ENCODE measurements around the gene SLC6A6. TPM values are rescaled to one million over a fixed set of nuclear protein-coding genes. Genes with fewer than 3 reads are reported as not detected.
A peak's percentile ranks its signal among the peaks of the same experiment; 100 is the strongest.

SLC6A6 gene
- total RNA-seq, 1 donor from 2014 or later = 24.2 TPM

DNA sequence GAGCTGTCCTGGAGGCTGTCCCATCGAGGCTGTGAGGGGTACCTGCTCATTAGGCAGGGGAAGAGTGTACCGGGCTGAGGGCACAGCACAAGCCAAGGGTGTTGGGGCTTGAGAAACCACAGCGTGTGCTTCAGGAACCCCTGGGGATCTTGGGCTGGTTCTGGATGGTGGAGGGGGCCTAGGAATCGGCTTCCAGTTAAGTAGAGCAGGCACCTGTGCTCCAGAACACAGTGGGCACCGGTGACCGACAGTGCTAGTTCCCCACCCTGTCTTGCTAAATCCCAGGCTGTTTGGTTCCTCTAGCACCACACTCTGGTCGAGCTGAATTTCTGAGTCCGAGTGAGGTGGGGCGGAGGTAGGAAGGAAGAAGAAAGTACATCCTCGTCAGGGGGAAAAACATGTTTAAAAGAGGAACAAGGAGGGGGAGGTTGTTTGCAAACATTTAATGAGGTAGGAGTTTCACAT lies 29.1 kb downstream of the SLC6A6 start:
- Mint-ChIP-seq H3K27me3 (ENCODE audit: low read depth, unreplicated experiment) (no peaks in the 10 kb centered on the region), H3K4me1 (ENCODE audit: low read depth, unreplicated experiment) (peaks cover 39% of the 10 kb centered on the region), H3K36me3 (ENCODE audit: low read depth, unreplicated experiment) (no peaks in the 10 kb centered on the region), H3K4me3 (ENCODE audit: unreplicated experiment) (peak overlapping the region; percentile 45), H3K27ac (ENCODE audit: unreplicated experiment) (peak overlapping the region; percentile 91), H3K9me3 (ENCODE audit: unreplicated experiment) (peaks cover 2% of the 10 kb centered on the region)
- H3K27me3 ChIP-seq (ENCODE audit: insufficient read depth, low read length) = no peaks in the 10 kb centered on the region
- H3K4me3 ChIP-seq (ENCODE audit: insufficient read depth, low read depth, low read length) = no peak overlapping the region
- H3K4me2 ChIP-seq (ENCODE audit: low read length) = peak overlapping the region; percentile 70
- H3K9ac ChIP-seq (ENCODE audit: low read length) = no peak overlapping the region
- H3K9me3 ChIP-seq (ENCODE audit: insufficient read depth, low read depth, low read length) = no peaks in the 10 kb centered on the region
- peak overlapping the region; percentile 16 for H3K27ac ChIP-seq (ENCODE audit: low read depth, low read length)
- FAIRE-seq (no peak), DNase-seq (ENCODE audit: low read depth) (no peak)
- TF ChIP-seq CTCF (IDR thresholded peaks at IDR 0.05; ENCODE audit: insufficient read depth, low read depth, low read length) (no peak), EZH2 (IDR thresholded peaks at IDR 0.05; ENCODE audit: insufficient read depth, low read length) (no peak)
- H3K79me2 ChIP-seq (ENCODE audit: insufficient read depth, low read length) = peaks cover 5% of the 10 kb centered on the region
- no peak overlapping the region for H2AFZ ChIP-seq (ENCODE audit: low read depth, low read length)
- H3K4me1 ChIP-seq (ENCODE audit: insufficient read depth, low read length) = peaks cover 45% of the 10 kb centered on the region
- no peaks in the 10 kb centered on the region for H3K36me3 ChIP-seq (ENCODE audit: insufficient read depth, low read length)
- H4K20me1 ChIP-seq (ENCODE audit: insufficient read depth, low read length) = peaks cover 35% of the 10 kb centered on the region

DNA sequence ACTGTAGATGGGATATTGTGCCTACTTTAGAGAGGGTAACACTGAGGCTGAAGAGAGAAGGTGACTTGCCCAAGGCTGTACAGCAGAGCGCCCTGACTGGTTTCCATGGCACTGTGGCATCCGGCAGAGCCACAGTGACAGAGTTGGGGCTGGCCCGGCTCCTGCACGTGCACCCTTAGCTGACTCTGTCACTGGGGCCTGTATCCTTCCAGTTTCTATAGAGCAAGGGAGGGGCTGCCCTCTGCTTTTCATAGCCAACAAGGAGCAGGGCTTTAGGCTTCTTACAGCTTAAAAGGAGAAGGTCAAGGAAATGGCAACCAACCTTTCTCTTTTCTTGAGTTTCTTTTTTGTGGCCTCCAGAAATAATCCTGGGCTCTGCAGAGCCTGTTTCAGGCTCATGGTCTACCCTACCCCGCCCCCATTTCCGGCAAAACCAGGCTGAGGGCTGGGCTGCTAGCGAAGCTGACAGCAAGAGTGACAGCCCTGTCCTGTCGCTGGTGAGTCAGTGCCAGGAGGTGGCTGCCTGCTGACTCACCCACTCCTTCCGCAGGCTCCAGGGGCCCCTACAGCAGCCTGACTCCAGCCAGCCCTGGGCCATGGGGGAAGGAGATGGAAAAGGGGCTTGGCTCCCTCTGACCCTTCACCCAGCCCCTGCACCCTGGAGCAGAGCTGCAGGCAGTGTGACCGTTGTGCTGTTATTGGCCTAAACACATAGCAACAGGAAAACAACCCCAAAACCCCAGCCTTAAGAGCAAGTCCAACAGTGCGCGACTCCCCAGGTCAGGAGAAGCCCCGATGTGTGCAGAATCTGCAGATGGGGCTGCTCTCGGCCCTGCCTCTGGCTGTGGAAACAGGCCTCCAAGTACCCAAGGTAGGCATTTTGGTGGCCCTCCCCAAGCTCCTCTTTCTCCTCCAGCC lies 29.8 kb downstream of the SLC6A6 start:
- Mint-ChIP-seq H3K4me3 (ENCODE audit: unreplicated experiment) (peak overlapping the region; percentile 45), H3K27ac (ENCODE audit: unreplicated experiment) (peak overlapping the region; percentile 91), H3K27me3 (ENCODE audit: low read depth, unreplicated experiment) (no peaks in the 10 kb centered on the region), H3K36me3 (ENCODE audit: low read depth, unreplicated experiment) (no peaks in the 10 kb centered on the region), H3K4me1 (ENCODE audit: low read depth, unreplicated experiment) (peaks cover 37% of the 10 kb centered on the region), H3K9me3 (ENCODE audit: unreplicated experiment) (peaks cover 2% of the 10 kb centered on the region)
- H3K4me3 ChIP-seq (ENCODE audit: insufficient read depth, low read depth, low read length) = peak overlapping the region; percentile 34
- peaks cover 32% of the 10 kb centered on the region for H4K20me1 ChIP-seq (ENCODE audit: insufficient read depth, low read length)
- H3K36me3 ChIP-seq (ENCODE audit: insufficient read depth, low read length) = no peaks in the 10 kb centered on the region
- H3K9ac ChIP-seq (ENCODE audit: low read length) = peak overlapping the region; percentile 39
- TF ChIP-seq EZH2 (IDR thresholded peaks at IDR 0.05; ENCODE audit: insufficient read depth, low read length) = no peak
- TF ChIP-seq CTCF (IDR thresholded peaks at IDR 0.05; ENCODE audit: insufficient read depth, low read depth, low read length) = no peak
- H3K4me2 ChIP-seq (ENCODE audit: low read length) = peak overlapping the region; percentile 70
- no peak overlapping the region for H2AFZ ChIP-seq (ENCODE audit: low read depth, low read length)
- H3K79me2 ChIP-seq (ENCODE audit: insufficient read depth, low read length) = peaks cover 5% of the 10 kb centered on the region
- H3K9me3 ChIP-seq (ENCODE audit: insufficient read depth, low read depth, low read length) = no peaks in the 10 kb centered on the region
- no peaks in the 10 kb centered on the region for H3K27me3 ChIP-seq (ENCODE audit: insufficient read depth, low read length)
- no peak for FAIRE-seq
- peaks cover 45% of the 10 kb centered on the region for H3K4me1 ChIP-seq (ENCODE audit: insufficient read depth, low read length)
- H3K27ac ChIP-seq (ENCODE audit: low read depth, low read length) = peak overlapping the region; percentile 43
- DNase-seq (ENCODE audit: low read depth) = peak; percentile 72

DNA sequence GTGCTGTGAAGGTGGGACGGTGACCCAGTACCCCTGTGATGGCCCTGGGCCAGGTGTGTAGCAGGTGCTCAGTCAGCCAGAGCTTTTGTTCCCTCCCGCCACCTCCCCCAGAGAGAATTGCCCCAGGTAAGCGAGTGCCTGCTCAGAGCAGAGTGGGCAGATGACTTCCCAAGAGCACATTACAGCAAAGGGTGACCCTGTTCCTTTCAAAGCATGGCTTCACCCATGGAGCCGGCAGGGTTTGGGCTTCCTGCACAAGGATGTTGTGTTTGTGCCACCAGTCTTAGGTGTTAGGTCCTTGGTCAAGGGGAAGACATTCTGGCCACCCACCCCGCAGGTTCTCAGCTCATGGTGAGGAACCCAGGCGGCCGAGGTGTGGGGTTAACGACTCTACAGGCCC lies 30.7 kb downstream of the SLC6A6 start:
- no peak overlapping the region for H3K27ac ChIP-seq (ENCODE audit: low read depth, low read length)
- H3K79me2 ChIP-seq (ENCODE audit: insufficient read depth, low read length) = peaks cover 5% of the 10 kb centered on the region
- H3K4me3 ChIP-seq (ENCODE audit: insufficient read depth, low read depth, low read length) = no peak overlapping the region
- H3K27ac Mint-ChIP-seq (ENCODE audit: unreplicated experiment) = no peak overlapping the region
- H2AFZ ChIP-seq (ENCODE audit: low read depth, low read length) = no peak overlapping the region
- no peaks in the 10 kb centered on the region for H3K36me3 Mint-ChIP-seq (ENCODE audit: low read depth, unreplicated experiment)
- H3K4me2 ChIP-seq (ENCODE audit: low read length) = no peak overlapping the region
- FAIRE-seq = no peak
- peaks cover 45% of the 10 kb centered on the region for H3K4me1 ChIP-seq (ENCODE audit: insufficient read depth, low read length)
- H3K9ac ChIP-seq (ENCODE audit: low read length) = no peak overlapping the region
- DNase-seq (ENCODE audit: low read depth) = no peak
- peaks cover 26% of the 10 kb centered on the region for H4K20me1 ChIP-seq (ENCODE audit: insufficient read depth, low read length)
- no peaks in the 10 kb centered on the region for H3K36me3 ChIP-seq (ENCODE audit: insufficient read depth, low read length)
- no peaks in the 10 kb centered on the region for H3K27me3 ChIP-seq (ENCODE audit: insufficient read depth, low read length)
- no peaks in the 10 kb centered on the region for H3K27me3 Mint-ChIP-seq (ENCODE audit: low read depth, unreplicated experiment)
- TF ChIP-seq EZH2 (IDR thresholded peaks at IDR 0.05; ENCODE audit: insufficient read depth, low read length) = no peak
- TF ChIP-seq CTCF (IDR thresholded peaks at IDR 0.05; ENCODE audit: insufficient read depth, low read depth, low read length) = no peak
- no peaks in the 10 kb centered on the region for H3K9me3 ChIP-seq (ENCODE audit: insufficient read depth, low read depth, low read length)
- peaks cover 37% of the 10 kb centered on the region for H3K4me1 Mint-ChIP-seq (ENCODE audit: low read depth, unreplicated experiment)
- H3K9me3 Mint-ChIP-seq (ENCODE audit: unreplicated experiment) = peaks cover 2% of the 10 kb centered on the region
- no peak overlapping the region for H3K4me3 Mint-ChIP-seq (ENCODE audit: unreplicated experiment)

All from astrocyte (in vitro differentiated cells and primary cell).